Transverse colon (tissue), 4 donors: ENCODE measurements around the gene ABTB2. TPM values are rescaled to one million over a fixed set of nuclear protein-coding genes. Genes with fewer than 3 reads are reported as not detected.

Source experiments
- DNase-seq: peaks from one replicate; pipeline ENCODE4 v3.0.0-alpha.2; 2019
- H3K27ac ChIP-seq, 4 donors: fragments of 200-600 bp; sonication (generic); 2 replicates each; pipeline ENCODE4 v1.5.1; 2016 to 2018; ENCODE audit warnings: inconsistent platforms in 4 of 4
- H3K27me3 ChIP-seq: fragments of 200-600 bp; sonication (generic); 2 replicates; pipeline ENCODE4 v1.5.1; 2017; ENCODE audit warnings: inconsistent platforms
- H3K36me3 ChIP-seq, 4 donors: fragments of 200-600 bp; sonication (generic); 2 replicates each; pipeline ENCODE4 v1.5.1; 2017 to 2019; ENCODE audit warnings: inconsistent platforms in 4 of 4
- H3K4me1 ChIP-seq, 4 donors: fragments of 200-600 bp; sonication (generic); 2 replicates each; pipeline ENCODE4 v1.5.1; 2017 to 2020; ENCODE audit warnings: inconsistent platforms in 4 of 4
- H3K4me3 ChIP-seq, 4 donors: fragments of 200-600 bp; sonication (generic); 1 replicate in 1 of 4; 2 replicates in 3 of 4; pipeline versions ENCODE4 v1.5.1 to v1.6.1; 2017 to 2019; ENCODE audit warnings: inconsistent platforms in 4 of 4
- H3K9me3 ChIP-seq, 2 donors: fragments of 200-600 bp; sonication (generic); 2 replicates each; pipeline ENCODE4 v1.5.1; 2017 to 2019; ENCODE audit warnings: inconsistent platforms in 2 of 2
- EP300 ChIP-seq: sonication (generic); formaldehyde crosslinking; IDR thresholded peaks from one replicate; pipeline ENCODE4 v1.6.1; 2017; ENCODE audit warnings: antibody characterized with exemption, low read depth
- POLR2A ChIP-seq: fragments of 450-650 bp; IDR thresholded peaks from one replicate; pipeline ENCODE4 v1.6.1; 2016; ENCODE audit warnings: antibody characterized with exemption, mild to moderate bottlenecking, moderate library complexity
- POLR2AphosphoS5 ChIP-seq, 3 donors: sonication (generic); formaldehyde crosslinking; IDR thresholded peaks; one replicate each; pipeline ENCODE4 v1.6.1; 2016; ENCODE audit warnings: antibody characterized with exemption in 3 of 3
- WGBS, 2 donors: methylation state at CpG; one replicate each; pipeline ENCODE4 v1.1.5; 2018; ENCODE audit warnings: low coverage in 1 of 2; 5-methylcytosine and 5-hydroxymethylcytosine counted together
- in situ Hi-C, 4 donors: fragments of 200-750 bp; cut with MboI; loops; one replicate each; pipeline versions ENCODE4 v1.15.0 to v1.15.1; 2017; ENCODE audit warnings: low sequenced_read_pairs in 3 of 4, low pct_ligation_motif_present in 1 of 4, low pct_unique_long_range_greater_than_20kb in 1 of 4
- intact Hi-C: fragments of 100-400 bp; cut with DNase I; formaldehyde crosslinking; loops from one replicate; pipeline ENCODE4 v1.15.1; 2023; ENCODE audit warnings: low total_unique reads
- total RNA-seq, 4 donors: library from RNA; depleted of rRNA; stranded (reverse); fragments of >200 nt; gene quantifications; one replicate each; pipeline ENCODE4 v1.1.0, GENCODE V29; 2016
- TF ChIP-seq, protein P1 (sequence below), 5 experiments: fragments of 200-600 bp in 3 of 5; fragments of 450-650 bp in 2 of 5; sonication (generic) in 3 of 5; IDR thresholded peaks; 1 replicate in 2 of 5; 2 replicates in 3 of 5; pipeline ENCODE4 v1.5.1; 2016 to 2017; ENCODE audit warnings: antibody characterized with exemption in 5 of 5, inconsistent platforms in 3 of 5, mild to moderate bottlenecking in 2 of 5, moderate library complexity in 1 of 5

ABTB2 gene
- total RNA-seq, 4 donors from 2014 or later: 0.60 to 41.9 (median 20.7) TPM

- DNase-seq: no peak
- no peak for TF ChIP-seq POLR2A
- no peak for TF ChIP-seq POLR2AphosphoS5 (IDR thresholded peaks at IDR 0.05)
- TF ChIP-seq, protein P1, sequence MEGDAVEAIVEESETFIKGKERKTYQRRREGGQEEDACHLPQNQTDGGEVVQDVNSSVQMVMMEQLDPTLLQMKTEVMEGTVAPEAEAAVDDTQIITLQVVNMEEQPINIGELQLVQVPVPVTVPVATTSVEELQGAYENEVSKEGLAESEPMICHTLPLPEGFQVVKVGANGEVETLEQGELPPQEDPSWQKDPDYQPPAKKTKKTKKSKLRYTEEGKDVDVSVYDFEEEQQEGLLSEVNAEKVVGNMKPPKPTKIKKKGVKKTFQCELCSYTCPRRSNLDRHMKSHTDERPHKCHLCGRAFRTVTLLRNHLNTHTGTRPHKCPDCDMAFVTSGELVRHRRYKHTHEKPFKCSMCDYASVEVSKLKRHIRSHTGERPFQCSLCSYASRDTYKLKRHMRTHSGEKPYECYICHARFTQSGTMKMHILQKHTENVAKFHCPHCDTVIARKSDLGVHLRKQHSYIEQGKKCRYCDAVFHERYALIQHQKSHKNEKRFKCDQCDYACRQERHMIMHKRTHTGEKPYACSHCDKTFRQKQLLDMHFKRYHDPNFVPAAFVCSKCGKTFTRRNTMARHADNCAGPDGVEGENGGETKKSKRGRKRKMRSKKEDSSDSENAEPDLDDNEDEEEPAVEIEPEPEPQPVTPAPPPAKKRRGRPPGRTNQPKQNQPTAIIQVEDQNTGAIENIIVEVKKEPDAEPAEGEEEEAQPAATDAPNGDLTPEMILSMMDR (IDR thresholded peaks at IDR 0.05): no peak
- no peak for TF ChIP-seq EP300
- Histone ChIP-seq H3K4me1 (peaks cover 0 to 27% (median 16%) of the 10 kb centered on the region in 4 donors), H3K4me3 (no peak overlapping the region), H3K36me3 (no peaks in the 10 kb centered on the region), H3K27ac (no peak overlapping the region), H3K27me3 (no peaks in the 10 kb centered on the region), H3K9me3 (no peaks in the 10 kb centered on the region)
- in situ Hi-C loops: no loop called here
- intact Hi-C loops: no loop called here
- 92 to 100% methylated on average over 2 to 5 of the region's 5 CpGs for WGBS, 2 donors
Measured at GRCh38 chr11:34239465-34240149, 118.2 kb downstream of the ABTB2 start.

- Histone ChIP-seq H3K4me1 (peaks cover 0 to 24% (median 16%) of the 10 kb centered on the region in 4 donors), H3K27me3 (no peaks in the 10 kb centered on the region), H3K9me3 (no peaks in the 10 kb centered on the region), H3K27ac (no peak overlapping the region), H3K4me3 (no peak overlapping the region), H3K36me3 (no peaks in the 10 kb centered on the region)
- no peak for TF ChIP-seq POLR2A
- no peak for TF ChIP-seq EP300
- TF ChIP-seq, protein P1 (IDR thresholded peaks at IDR 0.05): no peak
- no peak for TF ChIP-seq POLR2AphosphoS5 (IDR thresholded peaks at IDR 0.05)
- no peak for DNase-seq
- intact Hi-C loops (no loop called here), in situ Hi-C loops (no loop called here)
- 81% methylated on average over 6 of the region's 6 CpGs; no CpG with 5 or more reads in 1 of the 2 donors for WGBS, 2 donors
Measured at GRCh38 chr11:34238966-34239365, 118.8 kb downstream of the ABTB2 start.

DNA sequence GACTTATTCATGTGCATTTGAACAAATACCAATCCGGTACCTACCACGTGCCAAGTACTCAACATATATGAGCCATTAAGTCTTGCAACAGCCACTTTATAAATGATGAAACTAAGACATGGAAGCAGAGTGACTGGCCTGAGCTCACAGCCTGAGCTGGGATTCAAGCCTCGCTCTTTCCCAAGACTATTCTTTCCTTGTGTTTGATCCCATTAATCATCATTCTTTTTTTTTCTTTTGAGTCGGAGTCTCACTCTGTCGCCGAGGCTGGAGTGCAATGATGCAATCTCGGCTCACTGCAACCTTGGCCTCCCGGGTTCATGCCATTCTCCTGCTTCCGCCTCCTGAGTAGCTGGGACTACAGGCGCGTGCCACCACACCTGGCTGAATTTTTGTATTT lies 119.3 kb downstream of the ABTB2 start:
- Histone ChIP-seq H3K9me3 (no peaks in the 10 kb centered on the region), H3K4me1 (peaks cover 0 to 23% (median 15%) of the 10 kb centered on the region in 4 donors), H3K27me3 (no peaks in the 10 kb centered on the region), H3K36me3 (no peaks in the 10 kb centered on the region), H3K27ac (no peak overlapping the region), H3K4me3 (no peak overlapping the region)
- in situ Hi-C loops: no loop called here
- WGBS, 2 donors: 92 to 100% methylated on average over 2 to 10 of the region's 11 CpGs
- no peak for TF ChIP-seq POLR2A
- no peak for TF ChIP-seq EP300
- no peak for DNase-seq
- intact Hi-C loops: no loop called here

- Histone ChIP-seq H3K27ac (no peak overlapping the region), H3K27me3 (no peaks in the 10 kb centered on the region), H3K9me3 (no peaks in the 10 kb centered on the region), H3K4me1 (peaks cover 0 to 13% (median 10%) of the 10 kb centered on the region in 4 donors), H3K36me3 (no peaks in the 10 kb centered on the region), H3K4me3 (no peak overlapping the region)
- no peak for TF ChIP-seq POLR2A
- no peak for TF ChIP-seq POLR2AphosphoS5 (IDR thresholded peaks at IDR 0.05)
- TF ChIP-seq, protein P1 (IDR thresholded peaks at IDR 0.05): no peak
- no peak for TF ChIP-seq EP300
- in situ Hi-C loops (no loop called here), intact Hi-C loops (no loop called here)
- WGBS, 2 donors: 93% methylated on average over 9 of the region's 9 CpGs; no CpG with 5 or more reads in 1 of the 2 donors
- DNase-seq: no peak
Measured at GRCh38 chr11:34236572-34236971, 121.2 kb downstream of the ABTB2 start.
